ENCODE data around the gene SERINC3.

The SERINC3 gene

DNA sequence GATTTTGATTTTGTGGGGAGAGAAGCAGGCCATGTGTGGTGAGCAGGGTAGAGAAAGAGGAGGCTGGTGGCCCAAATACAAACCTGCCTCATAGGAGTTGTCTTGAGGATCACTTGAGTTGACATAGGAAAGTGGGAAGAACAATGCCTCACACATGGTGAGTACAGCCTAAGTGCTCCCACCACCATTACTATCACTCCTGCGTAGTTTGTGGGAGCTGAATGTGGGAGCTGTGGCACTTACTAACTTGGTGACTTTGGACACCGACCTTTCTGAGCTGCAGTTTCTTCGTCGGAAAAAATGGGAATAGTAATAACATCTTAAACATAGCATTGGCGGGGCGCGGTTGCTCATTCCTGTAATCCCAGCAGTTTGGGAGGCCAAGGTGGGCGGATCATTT, 25.5 kb upstream of the SERINC3 start:
- H3K4me3 ChIP-seq (replicated peaks in 1 of 2; ENCODE audit: low read depth in 2 of 2, low read length in 2 of 2) = no peak overlapping the region
- no peak for DNase-seq (ENCODE audit: low read depth in 2 of 2)
- TF ChIP-seq, protein P1, sequence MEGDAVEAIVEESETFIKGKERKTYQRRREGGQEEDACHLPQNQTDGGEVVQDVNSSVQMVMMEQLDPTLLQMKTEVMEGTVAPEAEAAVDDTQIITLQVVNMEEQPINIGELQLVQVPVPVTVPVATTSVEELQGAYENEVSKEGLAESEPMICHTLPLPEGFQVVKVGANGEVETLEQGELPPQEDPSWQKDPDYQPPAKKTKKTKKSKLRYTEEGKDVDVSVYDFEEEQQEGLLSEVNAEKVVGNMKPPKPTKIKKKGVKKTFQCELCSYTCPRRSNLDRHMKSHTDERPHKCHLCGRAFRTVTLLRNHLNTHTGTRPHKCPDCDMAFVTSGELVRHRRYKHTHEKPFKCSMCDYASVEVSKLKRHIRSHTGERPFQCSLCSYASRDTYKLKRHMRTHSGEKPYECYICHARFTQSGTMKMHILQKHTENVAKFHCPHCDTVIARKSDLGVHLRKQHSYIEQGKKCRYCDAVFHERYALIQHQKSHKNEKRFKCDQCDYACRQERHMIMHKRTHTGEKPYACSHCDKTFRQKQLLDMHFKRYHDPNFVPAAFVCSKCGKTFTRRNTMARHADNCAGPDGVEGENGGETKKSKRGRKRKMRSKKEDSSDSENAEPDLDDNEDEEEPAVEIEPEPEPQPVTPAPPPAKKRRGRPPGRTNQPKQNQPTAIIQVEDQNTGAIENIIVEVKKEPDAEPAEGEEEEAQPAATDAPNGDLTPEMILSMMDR (IDR thresholded peaks at IDR 0.05; ENCODE audit: low read depth, low read length) = no peak

DNA sequence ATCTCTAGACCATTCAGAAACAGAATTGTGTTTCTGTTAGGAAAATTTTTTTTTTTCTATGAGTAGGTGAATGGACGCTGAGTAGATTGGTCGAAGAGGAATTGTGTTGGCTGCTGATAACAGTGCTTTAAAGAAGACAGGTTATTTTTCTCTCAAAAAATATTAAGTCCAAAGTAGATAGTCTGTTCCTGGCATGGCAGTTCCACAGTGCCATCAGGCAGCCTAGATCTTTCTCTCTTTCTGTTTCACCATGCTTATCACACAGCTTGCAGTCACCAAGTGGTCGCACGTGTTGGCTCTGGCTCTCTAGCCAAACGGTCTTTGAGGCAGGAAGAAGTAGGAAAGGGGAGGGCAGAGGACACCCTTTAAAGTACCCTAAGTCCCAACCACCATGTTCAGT, 22.4 kb upstream of the SERINC3 start:
- DNase-seq (ENCODE audit: low read depth in 2 of 2) = no peak
- TF ChIP-seq, protein P1 (IDR thresholded peaks at IDR 0.05; ENCODE audit: low read depth, low read length) = no peak
- H3K4me3 ChIP-seq (replicated peaks in 1 of 2; ENCODE audit: low read depth in 2 of 2, low read length in 2 of 2) = no peak overlapping the region

DNA sequence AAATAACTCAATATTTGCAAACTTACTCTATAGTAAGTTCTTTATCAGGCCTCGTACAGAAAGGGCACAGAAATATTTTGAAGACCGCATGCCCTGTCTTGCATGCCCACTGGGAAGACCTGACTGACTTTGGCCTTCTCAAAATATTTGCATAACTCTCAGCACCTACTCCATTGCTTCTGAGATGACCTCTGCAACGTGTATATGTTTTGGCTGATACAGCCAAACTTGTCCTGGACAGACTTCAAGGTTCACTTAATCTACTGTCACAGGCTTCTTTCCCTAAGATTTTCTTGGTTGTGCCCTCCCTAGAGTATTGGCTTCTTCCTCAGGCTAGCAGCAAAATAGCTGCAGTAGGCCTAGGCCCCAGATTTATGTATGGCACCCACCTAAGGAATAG, 21.5 kb upstream of the SERINC3 start:
- TF ChIP-seq, protein P1 (IDR thresholded peaks at IDR 0.05; ENCODE audit: low read depth, low read length) = no peak
- DNase-seq (ENCODE audit: low read depth in 2 of 2) = no peak
- no peak overlapping the region for H3K4me3 ChIP-seq (replicated peaks in 1 of 2; ENCODE audit: low read depth in 2 of 2, low read length in 2 of 2)

DNA sequence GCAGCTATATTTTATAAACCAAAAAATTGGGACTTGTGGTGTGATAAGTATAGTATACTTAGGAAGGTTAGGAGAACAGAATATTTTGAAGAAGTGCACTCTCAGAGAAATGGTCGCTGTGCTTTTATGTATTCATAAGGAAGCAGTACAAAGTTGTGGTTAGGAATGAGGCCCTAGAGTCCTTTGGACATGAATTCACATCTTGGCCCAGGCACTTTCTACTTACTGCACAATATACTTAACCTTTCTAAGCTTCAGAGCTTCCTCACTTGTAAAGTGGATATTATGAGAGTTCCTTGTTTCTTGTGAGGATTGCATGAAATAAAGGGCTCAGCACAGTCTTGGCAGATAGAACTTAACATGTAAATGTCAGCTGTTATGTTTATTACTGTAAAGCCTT, 21.0 kb upstream of the SERINC3 start:
- TF ChIP-seq, protein P1 (IDR thresholded peaks at IDR 0.05; ENCODE audit: low read depth, low read length) = no peak
- no peak overlapping the region for H3K4me3 ChIP-seq (replicated peaks in 1 of 2; ENCODE audit: low read depth in 2 of 2, low read length in 2 of 2)
- no peak for DNase-seq (ENCODE audit: low read depth in 2 of 2)

DNA sequence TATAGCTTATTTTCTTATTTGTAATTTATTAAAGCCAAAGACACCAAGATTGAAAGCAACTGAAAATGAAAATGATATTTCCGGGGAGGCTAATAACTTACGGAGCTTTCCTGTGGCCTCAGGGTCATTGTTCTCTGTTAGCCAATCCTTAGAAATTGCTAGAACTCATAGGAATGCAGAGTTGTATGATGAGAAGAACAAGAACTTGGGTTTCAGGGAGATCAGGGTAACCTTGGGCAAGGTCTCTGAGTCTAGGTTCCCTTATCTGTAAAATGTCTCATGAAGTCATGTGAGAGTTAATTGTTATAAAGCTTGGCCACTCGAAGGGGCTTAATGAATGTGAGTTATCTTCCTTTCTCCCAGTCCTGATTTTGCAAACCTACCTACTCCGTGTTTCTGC, 20.1 kb upstream of the SERINC3 start:
- TF ChIP-seq, protein P1 (IDR thresholded peaks at IDR 0.05; ENCODE audit: low read depth, low read length) = no peak
- peak in 1 of 2 donors; percentile 44 for DNase-seq (ENCODE audit: low read depth in 2 of 2)
- no peak overlapping the region for H3K4me3 ChIP-seq (replicated peaks in 1 of 2; ENCODE audit: low read depth in 2 of 2, low read length in 2 of 2)

DNA sequence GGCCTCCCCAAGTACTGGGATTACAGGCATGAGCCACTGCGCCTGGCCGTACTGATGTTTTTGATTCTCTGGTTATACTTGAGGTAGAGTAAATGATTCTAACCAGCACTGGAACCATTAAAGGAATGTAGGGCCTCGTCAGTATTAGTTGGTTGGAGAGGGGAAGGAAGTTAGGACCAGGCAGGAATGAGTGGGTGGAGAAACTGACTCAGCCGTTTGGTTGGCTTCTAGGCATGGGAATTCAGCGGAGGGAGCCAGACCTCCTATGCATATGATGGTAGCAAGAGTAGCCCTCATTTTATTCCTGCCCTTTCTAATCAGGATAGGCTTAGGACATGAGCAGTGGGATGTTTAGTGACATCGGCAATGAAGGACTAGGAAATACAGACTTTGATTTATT, 19.0 kb upstream of the SERINC3 start:
- peak; percentile 58 to 82 for DNase-seq (ENCODE audit: low read depth in 2 of 2)

DNA sequence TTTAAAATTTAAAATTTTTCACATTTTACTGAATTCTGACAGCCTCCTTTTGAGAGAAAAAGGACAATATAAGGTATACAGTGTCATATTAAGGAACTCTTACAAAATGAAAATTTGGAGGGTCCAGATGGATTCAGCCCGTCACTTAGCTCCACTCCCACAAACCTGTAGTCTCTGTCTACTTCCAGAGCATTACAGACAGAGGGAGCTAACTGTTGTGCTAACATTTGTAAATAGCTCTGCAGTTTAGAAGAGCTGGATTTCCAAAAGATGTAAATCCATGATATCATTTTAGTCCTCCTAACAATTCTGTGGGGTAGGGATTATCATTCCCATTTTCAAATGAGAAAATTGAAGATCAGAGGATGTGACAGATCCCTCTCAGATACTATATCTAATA, 16.1 kb upstream of the SERINC3 start:
- TF ChIP-seq, protein P1 (IDR thresholded peaks at IDR 0.05; ENCODE audit: low read depth, low read length) = peak; percentile 18
- no peak overlapping the region for H3K4me3 ChIP-seq (replicated peaks in 1 of 2; ENCODE audit: low read depth in 2 of 2, low read length in 2 of 2)
- DNase-seq (ENCODE audit: low read depth in 2 of 2) = peak; percentile 19 to 46

More for the DNA sequence above, 19.0 kb upstream of the SERINC3 start:
- TF ChIP-seq, protein P1 (IDR thresholded peaks at IDR 0.05; ENCODE audit: low read depth, low read length) = no peak
- H3K4me3 ChIP-seq (replicated peaks in 1 of 2; ENCODE audit: low read depth in 2 of 2, low read length in 2 of 2) = no peak overlapping the region

All from cardiac fibroblast (primary cell).